Stromal cell of bone marrow (primary cell): ENCODE data around the gene CBY2.
A peak's percentile ranks its signal among the peaks of the same experiment; 100 is the strongest.
"Not testable (repeated sequence)": the region's sequence is repeated elsewhere in the genome, so short reads cannot be mapped to it uniquely, and the experiment has no call there.

Experiments
- DNase-seq: peaks from one replicate; pipeline ENCODE4 v3.0.0-alpha.2; 2012; ENCODE audit warnings: low read depth

Gene CBY2, protein sequence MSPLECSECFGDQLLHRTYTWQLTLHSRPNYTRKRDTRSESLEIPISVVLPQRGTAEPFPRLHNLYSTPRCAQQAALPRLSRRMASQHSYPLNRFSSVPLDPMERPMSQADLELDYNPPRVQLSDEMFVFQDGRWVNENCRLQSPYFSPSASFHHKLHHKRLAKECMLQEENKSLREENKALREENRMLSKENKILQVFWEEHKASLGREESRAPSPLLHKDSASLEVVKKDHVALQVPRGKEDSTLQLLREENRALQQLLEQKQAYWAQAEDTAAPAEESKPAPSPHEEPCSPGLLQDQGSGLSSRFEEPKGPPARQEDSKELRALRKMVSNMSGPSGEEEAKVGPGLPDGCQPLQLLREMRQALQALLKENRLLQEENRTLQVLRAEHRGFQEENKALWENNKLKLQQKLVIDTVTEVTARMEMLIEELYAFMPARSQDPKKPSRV

DNA sequence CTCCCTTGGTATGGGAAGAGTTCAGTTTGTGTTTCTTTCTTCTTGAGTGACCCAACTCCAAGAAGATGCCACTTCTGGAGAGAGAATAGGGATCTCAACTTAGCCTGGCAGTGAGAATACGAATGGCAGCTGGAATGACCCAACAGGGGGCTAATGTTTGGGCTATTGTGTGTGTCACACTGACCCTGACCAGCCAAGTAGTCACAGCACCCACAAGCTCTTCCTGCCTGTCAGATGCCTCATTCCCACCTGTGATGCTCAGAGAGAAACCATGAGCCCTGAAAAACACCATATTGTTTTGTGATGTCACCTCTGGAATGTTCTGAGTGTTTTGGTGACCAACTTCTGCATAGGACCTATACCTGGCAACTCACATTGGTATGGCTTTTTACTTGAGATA is at the start of gene CBY2:
CBY2 (plus strand) TSS at position 233 of the 400 bp plus-strand sequence; CDS start at position 304, 71 bp downstream.
- DNase-seq = no peak

DNA sequence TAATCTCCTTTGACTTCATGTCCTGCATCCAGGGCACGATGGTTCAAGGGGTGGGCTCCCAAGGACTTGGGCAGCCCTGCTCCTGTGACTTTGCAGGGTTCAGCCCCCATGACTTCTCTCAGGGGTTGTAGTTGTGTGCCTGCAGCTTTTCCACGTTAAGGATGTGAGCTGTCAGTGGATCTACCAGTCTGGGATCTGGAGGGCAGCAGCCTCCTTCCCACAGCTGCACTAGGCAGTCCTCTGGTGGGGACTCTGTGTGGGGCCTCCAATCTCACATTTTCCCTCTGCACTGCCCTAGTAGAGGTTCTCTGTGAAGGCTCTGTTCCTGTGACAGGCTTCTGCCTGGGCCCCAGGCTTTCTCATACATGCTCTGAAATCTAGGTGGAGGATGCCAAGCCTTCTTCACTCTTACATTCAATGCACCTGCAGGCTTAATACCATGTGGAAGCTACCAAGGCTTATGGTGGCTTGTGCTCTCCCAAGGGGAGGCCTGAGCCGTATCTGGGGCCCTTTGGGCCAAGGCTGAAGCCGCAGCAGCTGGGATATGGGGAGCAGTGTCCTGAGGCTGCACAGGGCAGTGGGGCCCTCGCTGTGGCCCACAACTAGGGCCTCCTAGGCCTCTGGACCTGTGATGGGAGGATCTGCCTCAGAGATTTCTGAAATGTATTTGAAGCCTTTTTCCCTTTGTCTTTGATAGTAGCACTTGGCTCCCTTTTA is 47.3 kb upstream of the CBY2 start:
- DNase-seq = no peak

DNA sequence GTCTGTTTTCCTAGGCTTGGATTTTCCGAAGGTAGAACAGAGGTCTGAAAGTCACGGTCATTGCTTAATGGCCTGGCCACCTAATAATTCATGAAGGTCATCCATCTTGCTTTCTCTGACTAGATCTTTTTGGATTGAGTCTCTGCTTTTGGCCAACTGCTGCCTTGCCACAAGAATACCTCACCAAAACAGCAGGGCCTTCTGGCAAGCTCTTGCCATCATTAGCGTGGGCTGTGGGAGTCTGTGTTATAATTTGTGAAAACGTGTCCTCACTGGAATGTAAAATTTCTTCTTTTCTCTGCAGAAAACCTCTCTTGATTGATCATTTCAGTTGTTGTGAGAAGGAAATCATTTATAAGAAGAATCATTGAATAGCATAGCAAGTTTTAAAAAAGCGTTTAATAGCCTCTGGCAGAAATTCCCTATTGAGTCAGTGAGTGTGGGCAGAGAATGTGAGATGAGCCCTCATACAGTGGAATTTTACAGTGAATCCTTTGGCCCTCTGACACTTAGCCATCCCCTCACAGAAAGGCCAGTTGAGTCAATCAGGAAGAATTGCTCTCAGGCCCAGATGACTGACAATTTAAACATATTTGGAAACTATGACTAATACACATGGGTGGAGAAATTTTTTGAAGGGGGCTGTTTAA is 43.4 kb upstream of the CBY2 start:
- DNase-seq = peak; percentile 91

DNA sequence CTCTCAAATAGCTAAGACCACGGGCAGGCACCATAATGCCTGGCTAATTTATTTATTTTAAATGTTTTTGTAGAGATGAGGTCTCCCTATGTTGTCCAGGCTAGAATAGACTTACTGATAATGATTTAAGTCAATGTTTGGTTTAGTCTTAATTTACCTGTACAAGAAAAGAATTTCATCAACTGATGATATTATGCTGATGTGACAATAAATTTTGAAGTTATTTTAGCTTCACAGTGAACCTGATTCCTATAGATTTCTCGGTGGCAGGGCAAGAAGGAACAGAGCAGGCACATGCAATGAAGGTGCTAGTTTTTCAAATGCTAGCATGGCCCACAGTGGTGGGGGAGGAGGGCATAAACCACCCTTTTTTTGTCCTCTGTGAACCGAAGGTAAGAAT is 42.6 kb upstream of the CBY2 start:
- DNase-seq = no peak

DNA sequence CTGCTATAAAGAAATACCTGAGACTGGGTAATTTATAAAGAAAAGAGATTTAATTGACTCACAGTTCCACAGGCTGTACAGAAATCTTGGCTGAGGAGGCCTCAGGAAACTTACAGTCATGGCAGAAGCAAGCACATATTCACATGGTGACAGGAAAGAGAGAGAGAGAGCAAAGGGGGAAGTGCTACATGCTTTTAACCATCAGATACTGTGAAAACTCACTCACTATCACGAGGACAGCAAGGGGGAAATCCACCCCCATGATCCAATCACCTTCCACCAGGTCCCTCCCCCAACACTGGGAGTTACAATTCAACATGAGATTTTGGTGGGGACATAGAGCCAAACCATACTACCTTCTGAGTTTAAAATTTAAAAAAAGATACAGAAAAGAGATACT is 41.7 kb upstream of the CBY2 start:
- DNase-seq = not testable (repeated sequence)

DNA sequence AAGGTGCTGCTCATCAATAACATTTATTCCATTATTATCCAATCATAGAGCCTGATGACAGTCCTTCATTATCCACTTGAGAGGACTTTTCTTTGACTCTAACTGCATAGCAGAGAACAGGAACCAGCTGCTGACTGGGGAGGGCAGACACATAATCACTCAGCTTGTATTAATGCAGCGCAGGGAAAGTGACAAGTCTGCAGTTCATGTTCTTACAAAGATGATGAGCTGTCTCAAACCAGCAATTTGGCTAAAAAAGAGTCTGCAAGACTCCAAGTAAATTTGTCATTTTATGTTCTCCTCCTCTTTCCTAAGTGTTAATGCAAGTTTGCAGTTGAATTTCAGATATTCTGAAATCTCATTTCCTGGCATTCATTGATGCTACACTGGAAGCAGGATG is 40.0 kb upstream of the CBY2 start:
- no peak for DNase-seq

DNA sequence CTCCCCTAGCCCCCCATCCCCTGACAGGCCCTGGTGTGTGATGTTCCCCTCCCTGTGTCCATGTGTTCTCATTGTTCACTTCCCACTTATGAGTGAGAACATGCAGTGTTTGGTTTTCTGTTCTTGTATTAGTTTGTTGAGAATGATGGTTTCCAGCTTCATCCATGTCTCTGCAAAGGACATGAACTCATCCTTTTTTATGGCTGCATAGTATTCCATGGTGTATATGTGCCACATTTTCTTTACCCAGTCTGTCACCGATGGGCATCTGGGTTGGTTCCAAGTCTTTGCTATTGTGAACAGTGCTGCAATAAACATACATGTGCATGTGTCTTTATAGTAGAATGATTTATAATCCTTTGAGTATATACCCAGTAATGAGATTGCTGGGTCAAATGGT is 39.2 kb upstream of the CBY2 start:
- not testable (repeated sequence) for DNase-seq

DNA sequence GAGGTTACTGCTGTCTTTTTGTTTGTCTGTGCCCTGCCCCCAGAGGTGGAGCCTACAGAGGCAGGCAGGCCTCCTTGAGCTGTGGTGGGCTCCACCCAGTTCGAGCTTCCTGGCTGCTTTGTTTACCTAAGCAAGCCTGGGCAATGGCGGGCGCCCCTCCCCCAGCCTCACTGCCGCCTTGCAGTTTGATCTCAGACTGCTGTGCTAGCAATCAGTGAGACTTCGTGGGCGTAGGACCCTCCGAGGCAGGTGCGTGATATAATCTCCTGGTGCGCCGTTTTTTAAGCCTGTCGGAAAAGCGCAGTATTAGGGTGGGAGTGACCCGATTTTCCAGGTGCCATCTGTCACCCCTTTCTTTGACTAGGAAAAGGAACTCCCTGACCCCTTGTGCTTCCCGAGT is 32.5 kb upstream of the CBY2 start:
- DNase-seq = not testable (repeated sequence)

DNA sequence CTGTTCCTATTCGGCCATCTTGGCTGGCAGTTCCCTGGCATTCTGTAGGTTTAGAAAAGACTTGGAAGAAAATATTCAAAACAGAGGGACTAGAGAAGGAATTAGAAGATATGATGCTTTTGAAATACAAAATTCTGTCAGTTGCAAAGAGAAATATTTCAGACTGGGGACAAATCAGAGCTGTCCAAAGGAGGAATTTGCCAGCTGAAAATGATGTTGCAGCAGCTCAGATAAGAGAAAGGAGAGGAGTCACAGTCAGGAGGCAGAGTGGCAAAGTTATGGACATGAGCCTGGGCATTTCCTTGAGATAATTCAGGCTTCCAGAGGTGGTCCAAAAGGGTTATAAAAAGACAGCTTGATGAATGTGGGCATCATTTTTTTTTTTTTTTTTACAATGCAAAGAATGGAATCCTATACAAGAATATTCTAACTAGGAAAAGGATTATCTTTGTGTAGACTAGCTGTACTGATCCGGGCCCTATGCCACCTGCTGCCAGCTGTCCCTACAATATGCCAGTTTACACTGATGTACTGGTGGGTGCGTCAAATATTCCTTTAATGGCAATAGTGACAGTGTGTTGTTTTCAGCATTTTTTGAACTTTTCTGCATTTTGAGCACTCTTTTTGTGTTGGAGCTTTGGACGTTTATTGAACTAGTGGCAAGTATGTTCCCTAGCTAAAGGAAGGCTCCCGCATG is 31.8 kb upstream of the CBY2 start:
- no peak for DNase-seq

DNA sequence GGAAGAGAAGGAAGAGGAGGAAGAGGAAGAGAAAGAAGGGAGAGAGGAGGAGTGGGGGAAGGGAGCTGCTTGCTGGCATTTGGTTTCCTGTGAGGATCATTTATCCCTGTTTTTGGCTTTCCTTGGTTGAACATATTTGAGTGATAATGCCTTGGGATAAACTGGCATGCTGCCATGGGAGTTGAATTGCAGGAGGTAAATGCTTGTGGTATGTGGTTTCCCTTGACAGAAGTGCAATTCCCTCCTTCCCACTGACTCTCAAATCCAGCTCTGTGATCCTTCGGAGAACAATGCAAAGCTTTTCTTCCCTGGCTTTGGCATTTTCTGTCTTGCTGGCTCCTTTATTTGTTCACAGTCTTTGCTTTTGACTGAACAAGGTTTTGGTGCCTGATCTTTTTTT is 27.2 kb upstream of the CBY2 start:
- DNase-seq = peak; percentile 60

DNA sequence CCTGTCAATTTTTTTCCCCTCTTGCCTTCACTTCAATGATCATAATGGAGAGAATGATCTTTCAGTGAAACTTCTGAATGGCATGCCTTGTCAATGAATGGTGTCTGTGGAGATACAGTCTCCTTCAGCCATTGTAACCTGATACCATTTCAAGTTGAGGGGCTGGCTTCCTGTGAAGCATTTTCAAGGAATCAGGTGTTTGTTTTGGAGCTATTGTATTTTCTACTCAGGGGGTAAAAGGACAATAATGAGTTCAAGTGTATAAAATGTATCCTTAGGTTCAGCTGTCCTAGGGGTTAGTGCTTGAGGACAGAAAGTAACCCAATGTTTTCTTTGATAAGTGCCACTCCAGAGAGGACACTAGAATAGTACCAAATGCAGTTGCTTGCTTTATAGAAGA is 23.8 kb upstream of the CBY2 start:
- no peak for DNase-seq

DNA sequence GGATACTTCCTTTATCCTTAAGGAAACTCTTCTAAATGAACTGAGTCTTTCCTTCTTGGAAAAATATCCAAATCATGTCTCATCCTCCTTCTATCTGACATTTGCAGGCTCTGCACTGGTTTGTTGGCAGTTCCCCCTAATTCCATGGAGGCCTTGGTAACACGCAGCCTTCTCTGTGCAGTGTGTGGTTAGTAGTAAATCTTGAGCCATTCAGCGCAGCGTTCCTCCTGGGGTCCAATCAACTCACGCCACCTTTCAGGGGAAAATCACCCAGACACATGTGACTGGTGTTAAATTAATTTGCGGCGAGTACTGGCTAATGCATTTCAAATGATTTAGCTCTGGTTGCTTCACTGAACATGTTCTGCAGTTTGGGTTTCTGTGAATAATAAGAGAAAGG is 21.0 kb upstream of the CBY2 start:
- peak; percentile 83 for DNase-seq

DNA sequence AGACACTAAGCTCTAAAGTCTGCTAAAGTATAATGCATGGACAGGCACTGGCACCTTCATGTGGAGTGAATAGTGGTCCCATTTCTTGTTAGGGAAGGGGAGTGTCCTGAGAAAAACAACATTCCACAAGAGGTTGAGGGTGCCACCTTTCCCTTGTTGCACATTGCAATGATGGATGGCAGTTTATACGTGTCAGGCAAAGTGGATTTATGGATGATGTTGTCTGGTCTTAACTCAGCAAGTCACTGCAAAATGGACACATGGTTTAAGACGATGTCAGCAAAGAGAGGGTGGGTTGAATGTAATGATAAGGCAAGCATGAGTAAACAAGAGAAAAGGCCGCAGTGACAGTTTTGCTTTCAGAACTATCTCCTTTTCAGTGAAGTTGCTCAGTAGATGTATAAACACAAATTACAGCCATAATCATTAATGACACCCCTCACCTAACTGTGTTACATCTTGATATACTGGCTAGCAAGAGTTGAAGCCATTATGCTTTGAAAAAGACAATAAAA is 19.6 kb upstream of the CBY2 start:
- no peak for DNase-seq

DNA sequence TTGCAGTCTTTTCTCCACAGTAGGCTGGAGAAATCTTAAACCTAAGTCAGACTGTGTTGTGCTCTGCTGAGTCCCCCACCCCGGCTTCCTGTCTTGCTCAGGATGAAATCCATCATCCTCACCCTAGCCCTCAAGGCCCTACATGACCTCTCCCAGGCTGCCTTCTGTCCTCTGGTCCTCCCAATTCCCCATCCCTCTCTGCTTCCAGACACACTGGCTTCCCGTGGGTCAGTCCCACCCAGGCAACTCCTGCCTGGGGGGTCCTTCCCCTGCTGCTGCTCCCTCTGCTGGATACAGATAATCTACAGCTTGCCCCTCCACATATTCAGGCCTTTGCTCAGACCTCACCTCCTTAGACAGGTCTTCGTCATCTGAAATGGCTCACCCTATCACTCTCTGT is 18.4 kb upstream of the CBY2 start:
- DNase-seq = no peak

DNA sequence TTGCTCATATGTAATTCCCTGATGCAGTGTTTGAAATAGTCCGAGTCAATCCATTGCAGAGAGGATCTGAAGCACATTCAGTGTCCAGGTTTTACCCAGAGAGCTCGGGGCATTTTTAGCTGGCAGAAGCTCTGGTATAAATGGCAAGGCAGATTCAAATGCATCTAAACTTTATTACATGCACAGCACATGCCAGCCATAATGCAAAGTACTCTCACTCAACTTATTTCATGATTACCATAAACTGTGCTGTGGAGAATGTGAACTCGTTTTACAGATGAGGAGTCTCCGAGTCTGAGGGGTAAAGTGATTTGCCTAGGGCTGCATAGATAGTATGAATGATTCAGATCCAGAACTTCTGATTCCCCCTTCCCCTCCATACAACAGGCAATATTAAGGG is 13.5 kb upstream of the CBY2 start:
- no peak for DNase-seq

DNA sequence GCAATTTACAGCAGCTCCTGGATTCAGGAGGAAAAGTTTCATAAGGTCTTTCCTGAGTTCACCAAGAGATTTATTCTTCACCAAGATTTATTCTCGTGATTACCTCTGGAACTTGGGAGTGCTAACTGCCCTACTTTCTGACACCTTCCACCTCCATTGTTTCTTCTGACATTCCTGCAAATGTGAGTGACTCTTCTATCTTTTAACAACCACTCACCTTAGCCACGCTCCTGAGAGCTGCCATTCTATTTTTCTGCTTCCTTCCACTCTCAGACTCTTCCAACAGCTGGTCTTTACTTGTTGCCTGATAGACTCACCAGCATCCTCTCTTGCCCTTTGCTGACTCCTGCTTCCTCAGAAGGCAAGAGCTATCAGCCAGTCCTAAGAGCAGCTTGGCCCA is 11.5 kb upstream of the CBY2 start:
- DNase-seq = no peak

DNA sequence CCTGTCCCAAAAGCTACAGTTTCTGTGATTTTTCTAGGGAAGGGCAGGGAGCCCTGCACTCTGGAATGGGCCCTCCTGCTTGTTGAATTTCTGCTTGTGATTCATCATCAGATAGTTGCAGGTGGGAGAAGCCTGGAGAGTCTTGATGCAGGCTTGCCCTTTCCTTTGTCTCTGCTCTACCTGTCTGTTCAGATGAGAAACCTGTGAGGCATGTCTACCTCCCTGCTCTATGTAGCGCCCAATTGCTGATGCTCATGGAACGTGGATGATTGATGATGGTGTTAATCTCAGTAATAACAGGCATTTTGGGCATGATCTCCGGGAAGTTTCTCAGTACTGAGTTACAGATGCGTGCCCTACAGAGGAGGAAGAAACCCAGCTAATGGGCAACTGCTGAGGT is 10.9 kb upstream of the CBY2 start:
- DNase-seq = no peak

DNA sequence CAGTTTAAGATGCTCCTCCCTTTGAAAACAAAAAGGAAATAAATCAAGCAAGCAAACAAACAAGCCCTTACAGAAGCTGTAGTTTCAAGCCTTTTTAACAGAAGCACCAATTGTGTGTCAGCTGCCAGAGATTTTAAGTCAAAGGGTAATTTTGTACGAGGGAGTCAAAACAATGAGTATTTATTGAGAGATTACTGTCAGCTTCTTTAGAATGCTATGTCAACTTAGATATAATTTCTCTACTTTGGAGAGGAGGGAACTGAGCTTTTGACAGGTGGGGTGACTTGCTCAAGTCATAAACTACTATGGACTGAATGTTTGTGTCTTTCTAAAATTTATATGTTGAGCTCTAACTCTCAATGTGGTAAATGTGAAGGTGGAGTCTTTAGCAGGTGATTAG is 10.5 kb upstream of the CBY2 start:
- DNase-seq = no peak

DNA sequence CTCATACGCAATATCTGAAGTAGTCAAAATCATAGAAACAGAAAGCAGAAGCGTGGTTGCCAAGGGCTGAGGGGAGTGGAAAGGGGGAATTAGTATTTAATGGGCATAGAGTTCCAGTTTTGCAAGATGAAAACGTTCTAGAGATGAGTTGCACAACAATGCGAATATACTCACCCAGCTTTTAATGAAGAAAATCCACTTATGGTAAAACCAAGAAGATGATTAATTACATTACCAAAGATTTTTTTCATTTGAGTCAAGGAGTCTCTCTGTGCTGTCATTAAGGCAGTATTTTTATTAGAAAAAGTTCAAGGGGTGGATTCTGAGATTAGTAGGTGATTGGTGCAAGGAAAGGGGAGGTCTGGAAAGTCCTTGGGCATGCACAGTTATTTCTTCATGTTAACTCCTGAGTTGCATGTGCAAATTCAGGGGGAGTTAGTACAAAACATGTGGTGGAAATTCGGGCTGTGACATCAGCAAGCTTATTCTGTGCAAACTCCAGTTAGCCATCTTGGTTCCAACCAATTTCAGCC is 6.9 kb upstream of the CBY2 start:
- DNase-seq = no peak

DNA sequence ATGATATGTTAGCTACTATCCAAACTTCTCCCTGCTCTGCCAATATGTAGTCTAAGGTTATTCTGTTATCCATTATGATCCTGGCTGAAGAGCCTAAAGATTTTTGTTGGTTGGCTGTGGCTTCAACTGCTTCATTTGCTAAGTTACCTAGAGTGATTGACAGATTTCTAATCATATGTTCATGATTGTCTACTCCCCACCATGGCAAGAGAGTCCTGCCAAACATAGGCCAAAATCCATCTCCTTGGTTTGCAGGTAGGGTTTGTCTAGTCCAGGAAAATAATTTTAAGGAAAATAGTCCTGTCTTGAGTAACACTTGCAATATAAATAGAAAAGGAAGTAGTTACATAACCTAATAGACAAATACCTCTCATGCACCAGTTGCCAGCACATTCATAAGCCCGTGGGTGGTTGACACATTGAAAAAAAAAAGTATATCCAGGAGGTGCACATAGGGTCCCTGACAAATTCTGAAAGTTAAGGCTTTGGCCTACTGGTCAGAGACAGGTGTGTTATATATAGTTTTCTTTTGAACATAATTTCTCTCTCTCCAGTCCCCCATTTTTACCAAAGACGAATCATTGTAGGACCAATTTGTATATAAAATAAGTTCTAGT is 5.4 kb upstream of the CBY2 start:
- DNase-seq = no peak
